HG02588 (cell line): ENCODE data around the gene USP17L12.
"Not testable (repeated sequence)": the region's sequence is repeated elsewhere in the genome, so short reads cannot be mapped to it uniquely, and the experiment has no call there.

Experiments
- ATAC-seq: cut with Tn5 transposase; IDR thresholded peaks from one replicate; pipeline ENCODE4 v1.9.1; 2021; ENCODE audit warnings: mild to moderate bottlenecking, moderate library complexity; ENCODE audit not compliant: unreplicated experiment

USP17L12 gene, protein sequence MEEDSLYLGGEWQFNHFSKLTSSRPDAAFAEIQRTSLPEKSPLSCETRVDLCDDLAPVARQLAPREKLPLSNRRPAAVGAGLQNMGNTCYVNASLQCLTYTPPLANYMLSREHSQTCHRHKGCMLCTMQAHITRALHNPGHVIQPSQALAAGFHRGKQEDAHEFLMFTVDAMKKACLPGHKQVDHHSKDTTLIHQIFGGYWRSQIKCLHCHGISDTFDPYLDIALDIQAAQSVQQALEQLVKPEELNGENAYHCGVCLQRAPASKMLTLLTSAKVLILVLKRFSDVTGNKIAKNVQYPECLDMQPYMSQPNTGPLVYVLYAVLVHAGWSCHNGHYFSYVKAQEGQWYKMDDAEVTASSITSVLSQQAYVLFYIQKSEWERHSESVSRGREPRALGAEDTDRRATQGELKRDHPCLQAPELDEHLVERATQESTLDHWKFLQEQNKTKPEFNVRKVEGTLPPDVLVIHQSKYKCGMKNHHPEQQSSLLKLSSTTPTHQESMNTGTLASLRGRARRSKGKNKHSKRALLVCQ

GRCh38 chr4:9219852-9220251, at the start of gene USP17L12:
Gene USP17L12, plus strand, starts transcription at chr4:9220152. Its CDS starts 0 bp downstream, at chr4:9220152.
- ATAC-seq: not testable (repeated sequence)

- not testable (repeated sequence) for ATAC-seq
These were observed 9.6 kb upstream of the USP17L12 start, which contains the start of gene USP17L10 for GRCh38 chr4:9210357-9210756. Gene USP17L10, plus strand, starts transcription at chr4:9210657. Its CDS starts 0 bp downstream, at chr4:9210657.

DNA sequence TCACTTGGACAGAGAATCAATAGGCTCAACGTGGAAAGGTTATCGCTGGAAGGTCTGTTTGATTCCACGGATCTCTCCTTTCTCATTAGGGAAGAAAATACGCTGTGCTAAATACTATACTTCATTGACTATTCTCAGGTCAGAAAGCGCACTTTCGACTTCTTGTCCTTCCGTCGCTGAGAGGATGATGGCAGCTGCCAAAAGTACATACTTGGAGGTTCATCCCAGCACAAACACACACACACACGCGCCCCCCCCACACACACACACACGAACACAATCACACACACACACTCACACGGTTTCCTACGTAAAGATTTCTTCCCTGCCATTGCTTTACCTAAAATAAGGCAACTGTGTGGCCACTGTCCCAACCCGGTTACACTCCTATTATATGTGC, 5.3 kb upstream of the USP17L12 start:
- not testable (repeated sequence) for ATAC-seq

- not testable (repeated sequence) for ATAC-seq
These were observed 4.8 kb upstream of the USP17L12 start, which contains the start of gene USP17L11 for GRCh38 chr4:9215105-9215504. Gene USP17L11, plus strand, starts transcription at chr4:9215405. Its CDS starts 0 bp downstream, at chr4:9215405.

DNA sequence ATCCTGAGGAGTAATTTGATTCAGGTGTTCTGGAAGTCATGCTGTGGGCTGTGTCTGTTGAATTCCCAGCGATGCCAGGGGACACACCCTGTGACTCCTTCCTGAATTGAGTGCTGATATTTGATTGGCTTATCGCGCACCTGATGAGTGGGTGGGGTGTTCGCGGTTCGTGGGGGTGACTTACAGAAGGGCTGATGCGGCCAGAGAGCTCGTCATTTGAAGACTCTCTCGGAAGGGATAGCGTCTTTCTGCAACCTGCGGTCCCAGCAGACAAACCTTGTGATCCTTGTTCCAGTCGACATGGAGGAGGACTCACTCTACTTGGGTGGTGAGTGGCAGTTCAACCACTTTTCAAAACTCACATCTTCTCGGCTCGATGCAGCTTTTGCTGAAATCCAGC, 4.6 kb downstream of the USP17L12 start, which contains the start of gene USP17L13:
Gene USP17L13 (plus strand): TSS at position 301 of the 400 bp plus-strand sequence. CDS start 0 bp downstream, at position 301.
- not testable (repeated sequence) for ATAC-seq

DNA sequence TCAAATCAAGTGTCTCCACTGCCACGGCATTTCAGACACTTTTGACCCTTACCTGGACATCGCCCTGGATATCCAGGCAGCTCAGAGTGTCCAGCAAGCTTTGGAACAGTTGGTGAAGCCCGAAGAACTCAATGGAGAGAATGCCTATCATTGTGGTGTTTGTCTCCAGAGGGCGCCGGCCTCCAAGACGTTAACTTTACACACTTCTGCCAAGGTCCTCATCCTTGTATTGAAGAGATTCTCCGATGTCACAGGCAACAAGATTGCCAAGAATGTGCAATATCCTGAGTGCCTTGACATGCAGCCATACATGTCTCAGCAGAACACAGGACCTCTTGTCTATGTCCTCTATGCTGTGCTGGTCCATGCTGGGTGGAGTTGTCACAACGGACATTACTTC, 10.3 kb downstream of the USP17L12 start:
- not testable (repeated sequence) for ATAC-seq

GRCh38 chr4:9234085-9234484, 14.1 kb downstream of the USP17L12 start, which contains the start of gene USP17L15:
Gene USP17L15, plus strand, starts transcription at chr4:9234385. Its CDS starts 0 bp downstream, at chr4:9234385.
- ATAC-seq: not testable (repeated sequence)

- ATAC-seq: not testable (repeated sequence)
These were observed 18.5 kb downstream of the USP17L12 start for GRCh38 chr4:9238461-9238860.

DNA sequence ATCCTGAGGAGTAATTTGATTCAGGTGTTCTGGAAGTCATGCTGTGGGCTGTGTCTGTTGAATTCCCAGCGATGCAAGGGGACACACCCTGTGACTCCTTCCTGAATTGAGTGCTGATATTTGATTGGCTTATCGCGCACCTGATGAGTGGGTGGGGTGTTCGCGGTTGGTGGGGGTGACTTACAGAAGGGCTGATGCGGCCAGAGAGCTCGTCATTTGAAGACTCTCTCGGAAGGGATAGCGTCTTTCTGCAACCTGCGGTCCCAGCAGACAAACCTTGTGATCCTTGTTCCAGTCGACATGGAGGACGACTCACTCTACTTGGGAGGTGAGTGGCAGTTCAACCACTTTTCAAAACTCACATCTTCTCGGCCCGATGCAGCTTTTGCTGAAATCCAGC, 23.6 kb downstream of the USP17L12 start, which contains the start of gene USP17L17:
Gene USP17L17 (plus strand): TSS at position 301 of the 400 bp plus-strand sequence. CDS start 0 bp downstream, at position 301.
- not testable (repeated sequence) for ATAC-seq

DNA sequence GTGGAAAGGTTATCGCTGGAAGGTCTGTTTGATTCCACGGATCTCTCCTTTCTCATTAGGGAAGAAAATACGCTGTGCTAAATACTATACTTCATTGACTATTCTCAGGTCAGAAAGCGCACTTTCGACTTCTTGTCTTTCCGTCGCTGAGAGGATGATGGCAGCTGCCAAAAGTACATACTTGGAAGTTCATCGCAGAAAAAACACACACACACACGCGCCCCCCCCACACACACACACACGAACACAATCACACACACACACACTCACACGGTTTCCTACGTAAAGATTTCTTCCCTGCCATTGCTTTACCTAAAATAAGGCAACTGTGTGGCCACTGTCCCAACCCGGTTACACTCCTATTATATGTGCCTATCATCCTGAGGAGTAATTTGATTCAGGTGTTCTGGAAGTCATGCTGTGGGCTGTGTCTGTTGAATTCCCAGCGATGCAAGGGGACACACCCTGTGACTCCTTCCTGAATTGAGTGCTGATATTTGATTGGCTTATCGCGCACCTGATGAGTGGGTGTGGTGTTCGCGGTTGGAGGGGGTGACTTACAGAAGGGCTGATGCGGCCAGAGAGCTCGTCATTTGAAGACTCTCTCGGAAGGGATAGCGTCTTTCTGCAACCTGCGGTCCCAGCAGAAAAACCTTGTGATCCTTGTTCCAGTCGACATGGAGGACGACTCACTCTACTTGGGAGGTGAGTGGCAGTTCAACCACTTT, 28.2 kb downstream of the USP17L12 start, which contains the start of gene USP17L18:
Gene USP17L18 (plus strand): TSS at position 678 of the 728 bp plus-strand sequence. CDS start 0 bp downstream, at position 678.
- ATAC-seq: not testable (repeated sequence)

DNA sequence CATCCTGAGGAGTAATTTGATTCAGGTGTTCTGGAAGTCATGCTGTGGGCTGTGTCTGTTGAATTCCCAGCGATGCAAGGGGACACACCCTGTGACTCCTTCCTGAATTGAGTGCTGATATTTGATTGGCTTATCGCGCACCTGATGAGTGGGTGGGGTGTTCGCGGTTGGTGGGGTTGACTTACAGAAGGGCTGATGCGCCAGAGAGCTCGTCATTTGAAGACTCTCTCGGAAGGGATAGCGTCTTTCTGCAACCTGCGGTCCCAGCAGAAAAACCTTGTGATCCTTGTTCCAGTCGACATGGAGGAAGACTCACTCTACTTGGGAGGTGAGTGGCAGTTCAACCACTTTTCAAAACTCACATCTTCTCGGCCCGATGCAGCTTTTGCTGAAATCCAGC, 33.1 kb downstream of the USP17L12 start, which contains the start of gene USP17L19:
Gene USP17L19 (plus strand): TSS at position 301 of the 400 bp plus-strand sequence. CDS start 0 bp downstream, at position 301.
- not testable (repeated sequence) for ATAC-seq

GRCh38 chr4:9257824-9258223, 37.9 kb downstream of the USP17L12 start, which contains the start of gene USP17L20:
Gene USP17L20, plus strand, starts transcription at chr4:9258124. Its CDS starts 0 bp downstream, at chr4:9258124.
- not testable (repeated sequence) for ATAC-seq

GRCh38 chr4:9262572-9262971, 42.6 kb downstream of the USP17L12 start, which contains the start of gene USP17L21:
Gene USP17L21, plus strand, starts transcription at chr4:9262872. Its CDS starts 0 bp downstream, at chr4:9262872.
- not testable (repeated sequence) for ATAC-seq

GRCh38 chr4:9267319-9267718, 47.4 kb downstream of the USP17L12 start, which contains the start of gene USP17L22:
Gene USP17L22, plus strand, starts transcription at chr4:9267619. Its CDS starts 0 bp downstream, at chr4:9267619.
- ATAC-seq: not testable (repeated sequence)
